Measurements from ENCODE around the gene SPAG16.

DNA sequence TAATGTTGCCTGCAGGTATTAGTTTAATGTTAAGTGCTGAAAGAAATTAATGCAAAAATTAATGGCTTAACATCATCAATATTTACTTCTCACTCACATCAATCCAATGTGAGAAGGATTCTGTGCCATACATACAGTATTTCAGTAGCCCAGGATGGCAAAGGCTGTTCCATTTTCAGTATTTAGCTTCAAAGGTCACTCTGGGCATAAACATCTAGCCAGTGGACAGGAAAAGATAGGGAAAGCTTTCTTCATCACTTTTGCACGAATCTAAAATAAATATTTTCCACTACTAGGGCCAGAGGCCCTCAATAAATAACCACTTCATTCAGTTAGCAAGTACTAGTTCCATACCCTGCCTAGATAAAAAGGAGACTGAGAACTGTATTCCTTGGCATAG, 890.3 kb downstream of the SPAG16 start:
- TF ChIP-seq POLR2A (IDR thresholded peaks at IDR 0.05): no peak
- TF ChIP-seq, protein P1, sequence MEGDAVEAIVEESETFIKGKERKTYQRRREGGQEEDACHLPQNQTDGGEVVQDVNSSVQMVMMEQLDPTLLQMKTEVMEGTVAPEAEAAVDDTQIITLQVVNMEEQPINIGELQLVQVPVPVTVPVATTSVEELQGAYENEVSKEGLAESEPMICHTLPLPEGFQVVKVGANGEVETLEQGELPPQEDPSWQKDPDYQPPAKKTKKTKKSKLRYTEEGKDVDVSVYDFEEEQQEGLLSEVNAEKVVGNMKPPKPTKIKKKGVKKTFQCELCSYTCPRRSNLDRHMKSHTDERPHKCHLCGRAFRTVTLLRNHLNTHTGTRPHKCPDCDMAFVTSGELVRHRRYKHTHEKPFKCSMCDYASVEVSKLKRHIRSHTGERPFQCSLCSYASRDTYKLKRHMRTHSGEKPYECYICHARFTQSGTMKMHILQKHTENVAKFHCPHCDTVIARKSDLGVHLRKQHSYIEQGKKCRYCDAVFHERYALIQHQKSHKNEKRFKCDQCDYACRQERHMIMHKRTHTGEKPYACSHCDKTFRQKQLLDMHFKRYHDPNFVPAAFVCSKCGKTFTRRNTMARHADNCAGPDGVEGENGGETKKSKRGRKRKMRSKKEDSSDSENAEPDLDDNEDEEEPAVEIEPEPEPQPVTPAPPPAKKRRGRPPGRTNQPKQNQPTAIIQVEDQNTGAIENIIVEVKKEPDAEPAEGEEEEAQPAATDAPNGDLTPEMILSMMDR (IDR thresholded peaks at IDR 0.05): no peak

Data from body of pancreas (tissue), 4 donors.